Activated CD4-positive, alpha-beta T cell treated with anti-CD3 and anti-CD28 coated beads, Interleukin-2, amount 50 U/mL, for 24 hours (primary cell): Measurements from ENCODE around the gene LEF1.

Experiments used
- DNase-seq, 2 donors: peaks; one replicate each; pipeline ENCODE4 v3.0.0-alpha.2; 2020; ENCODE audit warnings: low read depth in 1 of 2, low spot score in 1 of 2

Gene LEF1

GRCh38 chr4:108149588-108150380 lies 18.9 kb downstream of the LEF1 start:
- no peak for DNase-seq

GRCh38 chr4:108148316-108148715 lies 20.4 kb downstream of the LEF1 start:
- DNase-seq: no peak

- no peak for DNase-seq
Observed at GRCh38 chr4:108146819-108147218, 21.9 kb downstream of the LEF1 start.

GRCh38 chr4:108146336-108146735 lies 22.4 kb downstream of the LEF1 start:
- DNase-seq: no peak

GRCh38 chr4:108144451-108144850 lies 24.3 kb downstream of the LEF1 start:
- no peak for DNase-seq

- no peak for DNase-seq
Observed at GRCh38 chr4:108143515-108143914, 25.2 kb downstream of the LEF1 start.

GRCh38 chr4:108142870-108143269 lies 25.9 kb downstream of the LEF1 start:
- DNase-seq: no peak

- DNase-seq: no peak
Observed at GRCh38 chr4:108141213-108141950, 27.4 kb downstream of the LEF1 start.

GRCh38 chr4:108140328-108140727 lies 28.4 kb downstream of the LEF1 start:
- DNase-seq: no peak

- DNase-seq: no peak
Observed at GRCh38 chr4:108139089-108139488, 29.6 kb downstream of the LEF1 start.

GRCh38 chr4:108135549-108136209 lies 33.1 kb downstream of the LEF1 start:
- DNase-seq: no peak

- no peak for DNase-seq
Observed at GRCh38 chr4:108130955-108131354, 37.8 kb downstream of the LEF1 start.

- no peak for DNase-seq
Observed at GRCh38 chr4:108129196-108129595, 39.5 kb downstream of the LEF1 start.

- DNase-seq: no peak
Observed at GRCh38 chr4:108126806-108127205, 41.9 kb downstream of the LEF1 start.

- DNase-seq: no peak
Observed at GRCh38 chr4:108120789-108121188, 47.9 kb downstream of the LEF1 start.

- DNase-seq: no peak
Observed at GRCh38 chr4:108119199-108119800, 49.4 kb downstream of the LEF1 start.

GRCh38 chr4:108118505-108118904 lies 50.2 kb downstream of the LEF1 start:
- DNase-seq: no peak

GRCh38 chr4:108117418-108118182 lies 51.1 kb downstream of the LEF1 start:
- no peak for DNase-seq

GRCh38 chr4:108116423-108117168 lies 52.1 kb downstream of the LEF1 start:
- DNase-seq: no peak

- no peak for DNase-seq
Observed at GRCh38 chr4:108115168-108115526, 53.6 kb downstream of the LEF1 start.
